Measurements from ENCODE around the gene SLC4A5. TPM values are rescaled to one million over a fixed set of nuclear protein-coding genes. Genes with fewer than 3 reads are reported as not detected.

The SLC4A5 gene
- total RNA-seq, 1 donor from 2014 or later, result 8.2 TPM

GRCh38 chr2:74223941-74224770 is 119.1 kb downstream of the SLC4A5 start:
- Mint-ChIP-seq H3K4me1 (ENCODE audit: low read depth, unreplicated experiment) (peaks cover 15% of the 10 kb centered on the region), H3K36me3 (ENCODE audit: unreplicated experiment) (no peaks in the 10 kb centered on the region), H3K27ac (ENCODE audit: unreplicated experiment) (peak overlapping the region; percentile 43), H3K27me3 (ENCODE audit: unreplicated experiment) (peaks cover 2% of the 10 kb centered on the region), H3K9me3 (ENCODE audit: unreplicated experiment) (peaks cover 4% of the 10 kb centered on the region), H3K4me3 (ENCODE audit: unreplicated experiment) (no peak overlapping the region)
- DNase-seq, result no peak
- TF ChIP-seq, protein P1, sequence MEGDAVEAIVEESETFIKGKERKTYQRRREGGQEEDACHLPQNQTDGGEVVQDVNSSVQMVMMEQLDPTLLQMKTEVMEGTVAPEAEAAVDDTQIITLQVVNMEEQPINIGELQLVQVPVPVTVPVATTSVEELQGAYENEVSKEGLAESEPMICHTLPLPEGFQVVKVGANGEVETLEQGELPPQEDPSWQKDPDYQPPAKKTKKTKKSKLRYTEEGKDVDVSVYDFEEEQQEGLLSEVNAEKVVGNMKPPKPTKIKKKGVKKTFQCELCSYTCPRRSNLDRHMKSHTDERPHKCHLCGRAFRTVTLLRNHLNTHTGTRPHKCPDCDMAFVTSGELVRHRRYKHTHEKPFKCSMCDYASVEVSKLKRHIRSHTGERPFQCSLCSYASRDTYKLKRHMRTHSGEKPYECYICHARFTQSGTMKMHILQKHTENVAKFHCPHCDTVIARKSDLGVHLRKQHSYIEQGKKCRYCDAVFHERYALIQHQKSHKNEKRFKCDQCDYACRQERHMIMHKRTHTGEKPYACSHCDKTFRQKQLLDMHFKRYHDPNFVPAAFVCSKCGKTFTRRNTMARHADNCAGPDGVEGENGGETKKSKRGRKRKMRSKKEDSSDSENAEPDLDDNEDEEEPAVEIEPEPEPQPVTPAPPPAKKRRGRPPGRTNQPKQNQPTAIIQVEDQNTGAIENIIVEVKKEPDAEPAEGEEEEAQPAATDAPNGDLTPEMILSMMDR (IDR thresholded peaks at IDR 0.05; ENCODE audit: partially characterized antibody, unreplicated experiment), result no peak

DNA sequence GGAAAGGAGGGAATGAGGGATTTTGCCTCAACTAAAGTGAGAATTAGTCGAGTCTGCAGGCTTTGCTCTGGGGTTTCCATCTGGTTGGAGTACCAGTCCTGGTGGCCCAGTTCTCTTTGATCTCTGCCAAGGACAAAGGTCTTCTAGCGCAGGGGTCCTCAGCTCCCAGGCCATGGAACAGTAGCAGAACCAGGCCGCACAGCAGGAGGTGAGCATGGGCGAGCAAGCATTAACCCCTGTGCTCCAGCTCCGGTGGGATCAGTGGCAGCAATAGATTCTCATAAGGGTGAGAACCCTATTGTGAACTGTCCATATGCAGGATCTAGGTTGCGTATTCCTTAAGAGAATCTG is 120.9 kb downstream of the SLC4A5 start:
- H3K27me3 Mint-ChIP-seq (ENCODE audit: unreplicated experiment), result peaks cover 2% of the 10 kb centered on the region
- H3K9me3 Mint-ChIP-seq (ENCODE audit: unreplicated experiment), result peaks cover 1% of the 10 kb centered on the region
- DNase-seq, result no peak
- peaks cover 13% of the 10 kb centered on the region for H3K4me1 Mint-ChIP-seq (ENCODE audit: low read depth, unreplicated experiment)
- TF ChIP-seq, protein P1 (IDR thresholded peaks at IDR 0.05; ENCODE audit: partially characterized antibody, unreplicated experiment), result no peak
- H3K27ac Mint-ChIP-seq (ENCODE audit: unreplicated experiment), result no peak overlapping the region
- no peaks in the 10 kb centered on the region for H3K36me3 Mint-ChIP-seq (ENCODE audit: unreplicated experiment)
- no peak overlapping the region for H3K4me3 Mint-ChIP-seq (ENCODE audit: unreplicated experiment)

GRCh38 chr2:74221604-74222299 is 121.5 kb downstream of the SLC4A5 start:
- Mint-ChIP-seq H3K4me1 (ENCODE audit: low read depth, unreplicated experiment) (peaks cover 11% of the 10 kb centered on the region), H3K4me3 (ENCODE audit: unreplicated experiment) (no peak overlapping the region), H3K9me3 (ENCODE audit: unreplicated experiment) (peaks cover 1% of the 10 kb centered on the region), H3K36me3 (ENCODE audit: unreplicated experiment) (no peaks in the 10 kb centered on the region), H3K27ac (ENCODE audit: unreplicated experiment) (no peak overlapping the region), H3K27me3 (ENCODE audit: unreplicated experiment) (peaks cover 2% of the 10 kb centered on the region)
- no peak for DNase-seq
- TF ChIP-seq, protein P1 (IDR thresholded peaks at IDR 0.05; ENCODE audit: partially characterized antibody, unreplicated experiment), result no peak

DNA sequence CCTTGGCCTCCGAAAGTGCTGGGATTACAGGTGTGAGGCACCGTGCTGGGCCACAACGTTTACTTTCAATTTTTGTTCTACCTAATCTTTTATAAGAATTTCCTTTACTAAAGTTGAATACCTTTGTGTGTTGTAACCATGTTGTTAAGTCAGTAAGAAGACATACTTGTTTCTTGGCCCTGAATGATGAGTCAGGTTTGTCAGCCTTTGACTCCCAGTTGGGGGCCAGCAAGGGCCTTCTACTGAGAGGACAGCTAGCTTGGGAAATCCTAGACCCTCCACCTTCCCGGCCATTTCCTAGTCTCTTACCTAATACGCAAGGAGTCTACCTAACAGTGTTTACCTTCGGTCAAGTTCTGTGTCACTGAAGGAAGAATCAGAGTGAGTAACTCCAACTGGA is 122.1 kb downstream of the SLC4A5 start:
- H3K36me3 Mint-ChIP-seq (ENCODE audit: unreplicated experiment), result no peaks in the 10 kb centered on the region
- peaks cover 1% of the 10 kb centered on the region for H3K9me3 Mint-ChIP-seq (ENCODE audit: unreplicated experiment)
- peaks cover 4% of the 10 kb centered on the region for H3K4me1 Mint-ChIP-seq (ENCODE audit: low read depth, unreplicated experiment)
- no peaks in the 10 kb centered on the region for H3K27me3 Mint-ChIP-seq (ENCODE audit: unreplicated experiment)
- TF ChIP-seq, protein P1 (IDR thresholded peaks at IDR 0.05; ENCODE audit: partially characterized antibody, unreplicated experiment), result no peak
- no peak overlapping the region for H3K27ac Mint-ChIP-seq (ENCODE audit: unreplicated experiment)
- no peak overlapping the region for H3K4me3 Mint-ChIP-seq (ENCODE audit: unreplicated experiment)
- DNase-seq, result no peak

All from glutamatergic neuron (in vitro differentiated cells).